ENCODE results near the gene CHI3L1.

CHI3L1 gene

DNA sequence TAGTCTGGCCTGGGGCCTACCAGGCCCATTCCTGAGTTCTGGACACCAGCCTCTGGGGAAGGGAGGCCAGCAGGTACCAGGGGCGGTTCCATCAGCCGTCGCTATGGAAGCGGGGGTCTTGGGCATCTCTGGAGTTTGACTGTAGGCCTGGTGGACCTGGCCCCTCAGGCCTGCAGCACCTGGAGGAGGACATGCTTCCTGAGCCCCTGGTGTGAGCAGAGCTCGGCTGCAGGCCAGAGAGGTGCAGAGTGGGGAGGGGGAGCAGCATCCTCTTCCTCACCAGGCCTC lies 18.6 kb downstream of the CHI3L1 start:
- DNase-seq, result no peak

GRCh38 chr1:203167026-203167912 lies 19.2 kb downstream of the CHI3L1 start:
- peak; percentile 18 for DNase-seq

DNA sequence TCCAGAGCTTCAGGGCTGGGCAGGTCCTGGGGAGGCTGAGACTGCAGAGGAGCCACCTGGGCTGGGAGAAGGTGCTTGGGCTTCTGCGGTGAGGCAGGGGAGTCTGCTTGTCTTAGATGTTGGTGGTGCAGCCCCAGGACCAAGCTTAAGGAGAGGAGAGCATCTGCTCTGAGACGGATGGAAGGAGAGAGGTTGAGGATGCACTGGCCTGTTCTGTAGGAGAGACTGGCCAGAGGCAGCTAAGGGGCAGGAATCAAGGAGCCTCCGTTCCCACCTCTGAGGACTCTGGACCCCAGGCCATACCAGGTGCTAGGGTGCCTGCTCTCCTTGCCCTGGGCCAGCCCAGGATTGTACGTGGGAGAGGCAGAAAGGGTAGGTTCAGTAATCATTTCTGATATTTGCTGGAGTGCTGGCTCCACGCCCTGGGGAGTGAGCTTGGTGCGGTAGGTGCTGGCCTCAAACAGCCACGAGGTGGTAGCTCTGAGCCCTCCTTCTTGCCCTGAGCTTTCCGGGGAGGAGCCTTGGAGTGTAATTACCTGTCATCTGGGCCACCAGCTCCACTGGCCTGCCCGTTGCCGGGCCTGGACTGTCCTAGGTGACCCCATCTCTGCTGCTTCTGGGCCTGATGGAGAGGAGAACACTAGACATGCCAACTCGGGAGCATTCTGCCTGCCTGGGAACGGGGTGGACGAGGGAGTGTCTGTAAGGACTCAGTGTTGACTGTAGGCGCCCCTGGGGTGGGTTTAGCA lies 20.1 kb downstream of the CHI3L1 start:
- DNase-seq, result no peak

- DNase-seq, result no peak
Observed at GRCh38 chr1:203165800-203166161, 20.7 kb downstream of the CHI3L1 start.

- DNase-seq, result no peak
Observed at GRCh38 chr1:203165101-203165799, 21.3 kb downstream of the CHI3L1 start.

DNA sequence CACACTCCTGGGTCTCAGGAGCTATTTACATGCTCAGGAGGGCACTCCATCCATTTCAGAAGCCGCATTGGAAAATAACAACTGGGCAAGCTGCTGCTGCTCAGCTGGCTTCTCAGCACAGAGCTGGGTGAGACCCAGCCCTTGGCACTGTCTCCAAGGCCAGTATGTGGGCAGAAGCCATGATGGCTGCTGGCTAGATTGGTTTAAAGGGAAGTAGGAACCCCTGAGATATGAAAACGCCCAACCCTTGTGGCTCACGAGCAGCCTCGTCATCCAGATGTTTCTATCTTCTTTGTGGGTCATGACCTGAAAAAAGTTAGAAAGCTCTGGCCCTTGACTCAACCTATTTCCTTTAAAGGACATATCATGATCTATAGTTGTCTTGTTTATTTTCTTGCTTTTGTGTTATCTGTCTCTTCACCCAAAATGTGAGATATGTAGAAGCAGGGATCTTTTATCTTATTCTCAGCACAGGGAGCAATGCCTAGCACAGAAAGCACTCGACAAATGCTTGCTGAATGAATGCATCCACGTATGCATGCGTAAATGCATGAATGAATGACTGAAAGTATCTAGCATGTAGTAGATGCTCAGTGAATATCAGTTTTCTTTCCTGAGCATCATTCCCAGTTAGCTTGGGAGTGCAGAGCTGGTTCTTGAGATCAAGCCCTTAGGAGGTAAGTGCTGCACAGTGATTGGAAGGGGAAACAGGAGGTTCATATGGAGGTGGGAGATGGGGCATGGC lies 22.4 kb downstream of the CHI3L1 start:
- DNase-seq, result no peak

DNA sequence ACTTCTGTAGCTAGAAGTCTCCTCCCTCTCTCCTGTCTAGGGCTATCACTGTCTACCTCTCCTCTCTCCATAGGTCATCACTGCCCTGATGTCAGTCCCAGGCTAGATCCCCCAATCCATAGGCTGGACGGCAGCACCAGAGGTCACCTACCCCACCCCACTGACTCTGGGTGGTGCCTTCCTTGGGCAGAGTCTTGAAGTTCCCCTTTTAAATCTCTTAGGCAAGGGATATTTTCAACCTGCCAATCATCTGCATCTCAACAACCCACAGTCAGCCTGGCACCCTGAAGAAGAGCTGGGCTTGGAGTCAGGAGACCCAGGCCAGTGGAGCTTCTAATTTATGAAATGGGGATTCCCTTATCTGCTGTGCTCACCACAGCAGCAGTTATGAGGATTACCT lies 24.1 kb downstream of the CHI3L1 start:
- DNase-seq, result no peak

DNA sequence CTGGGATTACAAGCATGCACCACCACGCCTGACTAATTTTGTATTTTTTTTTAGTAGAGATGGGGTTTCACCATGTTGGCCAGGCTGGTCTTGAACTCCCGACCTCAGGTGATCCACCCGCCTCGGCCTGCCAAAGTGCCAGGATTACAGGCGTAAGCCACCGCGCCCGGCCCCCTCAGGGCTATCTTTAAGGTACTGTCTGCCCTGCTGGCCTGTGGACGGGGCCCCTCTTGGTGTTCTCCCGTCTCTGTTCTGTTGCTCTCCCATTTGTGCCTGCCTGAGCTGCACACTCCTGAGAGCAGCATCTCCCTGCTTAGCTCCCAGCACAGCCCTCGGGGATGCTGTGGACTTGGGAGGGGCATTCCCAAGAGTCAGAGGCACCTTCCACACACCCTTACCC lies 24.8 kb downstream of the CHI3L1 start:
- DNase-seq, result no peak

DNA sequence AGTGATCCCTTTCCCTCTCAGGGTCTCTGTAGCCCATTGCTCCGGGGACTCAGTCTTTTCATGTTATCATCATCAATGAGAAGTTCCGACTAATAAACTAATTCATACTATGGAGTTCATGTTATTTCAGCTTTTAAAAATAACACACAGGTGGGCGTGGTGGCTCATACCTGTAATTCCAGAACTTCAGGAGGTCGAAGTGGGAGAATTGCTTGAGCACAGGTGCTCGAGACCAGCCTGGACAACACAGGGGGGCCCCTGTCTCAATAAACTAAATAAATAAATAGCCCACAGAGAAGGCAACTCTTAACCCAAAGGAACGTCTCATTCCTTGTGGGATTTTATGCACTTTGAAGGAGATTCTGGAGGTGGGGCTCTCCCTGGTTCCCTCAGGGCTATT lies 25.3 kb downstream of the CHI3L1 start:
- DNase-seq, result no peak

GRCh38 chr1:203159844-203160243 lies 26.7 kb downstream of the CHI3L1 start:
- no peak for DNase-seq

DNA sequence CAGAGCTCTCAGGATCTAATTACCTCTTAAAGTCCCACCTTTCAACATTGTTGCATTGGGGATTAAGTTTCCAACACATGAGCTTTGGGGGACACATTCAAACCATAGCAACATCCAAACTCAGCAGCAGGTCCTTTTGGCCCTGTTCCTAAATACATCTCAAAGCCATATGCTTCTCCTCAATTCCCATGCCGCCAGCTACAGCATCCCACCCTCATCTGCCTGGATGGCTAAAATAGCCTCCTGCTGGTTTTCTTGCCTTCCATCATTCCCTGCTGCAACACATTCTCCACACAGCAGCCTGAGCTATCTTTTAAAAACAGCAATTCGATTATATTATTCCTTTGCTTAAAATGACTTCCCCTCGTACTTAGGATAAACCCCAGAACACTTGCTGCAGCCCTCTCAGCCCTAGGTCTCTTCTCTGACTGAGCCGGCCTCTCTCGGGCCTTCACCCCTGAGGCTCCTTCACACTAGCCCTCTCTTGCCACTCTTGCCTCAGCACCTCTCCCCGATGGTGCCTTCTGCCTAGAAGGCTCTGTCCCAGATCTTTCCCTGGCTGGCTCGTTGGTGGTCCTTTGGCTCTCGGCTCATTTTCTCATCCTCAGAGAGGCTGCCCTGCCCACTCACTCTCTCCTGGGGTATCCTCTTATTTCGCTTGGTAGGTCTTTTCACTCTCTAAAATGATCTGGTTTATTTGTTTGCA lies 27.4 kb downstream of the CHI3L1 start:
- no peak for DNase-seq

DNA sequence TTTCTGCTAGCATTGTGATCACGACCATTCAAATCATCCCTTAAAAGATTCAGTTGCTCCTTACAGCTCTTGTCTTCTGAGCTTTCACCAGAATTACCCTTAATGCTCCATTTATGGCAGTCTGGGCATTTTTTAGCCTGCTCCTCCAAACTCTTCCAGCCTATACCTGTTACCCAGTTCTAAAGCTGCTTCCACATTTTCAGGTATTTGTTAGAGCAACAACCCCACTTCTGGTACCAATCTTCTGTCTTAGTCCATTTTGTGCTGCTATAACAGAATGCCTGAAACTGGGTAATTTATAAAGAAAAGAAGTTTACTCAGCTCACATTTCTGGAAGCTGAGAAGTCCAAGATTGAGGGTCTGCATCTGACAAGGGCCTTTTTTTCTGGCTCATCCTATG lies 28.1 kb downstream of the CHI3L1 start:
- DNase-seq, result no peak

DNA sequence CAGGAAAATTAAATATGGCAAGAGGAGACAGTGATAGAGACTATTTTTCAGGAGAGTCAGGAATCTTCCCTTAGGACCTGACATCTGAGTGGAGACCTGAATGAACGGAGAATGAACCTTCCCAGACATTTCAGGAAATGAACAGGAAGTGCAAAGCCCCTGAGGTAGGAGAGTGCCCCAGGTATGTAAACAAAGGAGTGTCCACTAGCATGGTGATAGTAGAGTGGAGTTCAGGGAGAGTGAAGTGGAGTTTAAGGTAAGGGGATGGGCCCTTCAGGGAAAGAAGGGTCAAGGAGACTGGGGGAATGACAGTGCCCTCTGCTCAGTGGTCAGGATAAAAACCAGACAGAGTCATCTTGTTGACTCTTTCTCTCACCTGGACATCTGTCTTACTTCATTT lies 30.2 kb downstream of the CHI3L1 start:
- DNase-seq, result no peak

- no peak for DNase-seq
Observed at GRCh38 chr1:203153989-203154821, 32.3 kb downstream of the CHI3L1 start.

DNA sequence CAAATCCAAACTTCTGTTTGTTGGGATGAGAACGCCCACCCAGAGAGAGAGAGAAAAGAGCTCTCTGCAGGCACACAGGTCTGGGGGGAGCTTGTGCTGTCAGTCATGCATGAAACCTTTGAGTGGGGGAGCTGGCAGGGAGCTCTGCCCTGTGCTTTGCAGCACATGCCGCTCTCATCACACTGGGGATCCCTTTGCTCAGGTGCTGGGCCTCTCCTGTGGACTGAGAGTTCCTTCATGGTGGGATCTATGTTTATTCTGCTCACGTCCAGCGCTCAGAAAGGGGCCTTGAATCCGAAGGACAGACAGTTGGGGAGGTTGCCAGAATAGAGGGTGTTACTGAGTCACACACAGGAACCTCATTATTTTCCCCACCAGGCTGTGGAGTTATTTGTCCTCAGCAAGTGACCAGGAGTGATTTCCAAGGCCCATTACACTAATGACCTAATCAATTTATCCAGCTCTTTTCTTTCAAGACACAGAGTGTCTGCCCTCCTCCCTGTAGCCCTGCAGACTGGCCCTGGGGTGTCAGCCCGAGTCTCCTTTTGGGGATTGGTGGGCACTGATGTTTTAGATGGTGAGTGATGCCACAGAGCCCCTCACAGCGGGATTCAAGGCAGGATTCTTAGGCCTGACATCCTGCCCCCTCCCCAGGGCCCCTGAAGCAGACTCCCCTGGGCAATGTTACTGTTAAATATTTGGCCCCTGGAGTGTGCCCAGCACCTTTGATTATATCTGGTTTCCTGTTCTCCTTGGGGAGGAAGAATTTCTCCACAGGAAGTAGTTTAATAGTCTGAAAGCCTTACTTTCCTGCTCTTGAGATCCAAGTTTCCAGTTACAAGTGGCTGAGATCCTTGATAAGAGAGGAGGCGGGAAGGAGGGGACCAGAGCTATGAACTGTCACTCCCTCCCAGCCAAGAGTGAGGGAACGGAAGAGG lies 33.2 kb downstream of the CHI3L1 start:
- DNase-seq, result no peak

- peak; percentile 21 for DNase-seq
Observed at GRCh38 chr1:203152158-203153034, 34.1 kb downstream of the CHI3L1 start.

DNA sequence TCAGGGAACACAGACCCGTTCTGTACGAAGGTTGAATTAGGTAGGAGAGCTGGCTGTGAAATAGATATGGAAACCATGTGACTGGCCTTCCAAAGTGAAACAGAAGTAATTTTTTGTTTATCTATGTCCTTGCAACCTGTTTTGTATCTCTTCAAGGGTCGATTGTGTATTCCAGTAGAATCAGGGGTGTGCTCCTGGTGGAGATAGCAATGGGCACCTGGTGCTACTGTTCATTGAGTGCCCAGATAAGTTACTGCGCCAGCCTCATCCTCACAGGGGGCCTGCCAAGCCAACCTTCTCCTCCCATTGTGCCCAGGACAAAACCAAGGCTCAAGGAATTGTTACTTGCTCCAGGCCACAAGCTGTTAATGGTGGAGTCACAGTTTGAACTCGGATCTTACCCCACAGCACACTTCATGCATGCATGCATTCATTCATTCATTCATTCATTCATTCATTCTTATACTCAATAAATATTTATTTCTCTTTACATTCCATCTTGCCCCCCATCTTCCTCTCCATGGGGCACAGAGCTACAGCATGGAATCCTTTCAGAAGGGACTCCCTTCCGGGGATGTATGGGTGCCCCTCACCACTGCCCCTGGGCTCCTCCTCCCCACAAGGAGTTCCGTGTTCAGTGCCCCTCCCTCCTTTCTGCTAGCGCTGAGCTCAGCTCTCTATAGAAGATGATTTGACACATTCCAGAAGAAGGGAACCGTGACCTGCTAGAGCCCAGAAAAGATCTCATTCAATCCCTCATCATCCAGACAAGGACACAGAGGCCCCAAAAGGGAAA lies 34.9 kb downstream of the CHI3L1 start:
- no peak for DNase-seq

Measured in fibroblast of skin of back (primary cell).